Nucleus accumbens (tissue), 56 donors: ENCODE data around the gene TM4SF18.
"Not testable (repeated sequence)": the region's sequence is repeated elsewhere in the genome, so short reads cannot be mapped to it uniquely, and the experiment has no call there.

ENCODE experiments used
- DNase-seq, 56 donors: peaks; one replicate each; lab custom pipeline; 2025; lab: John Stamatoyannopoulos, UW

Gene TM4SF18

GRCh38 chr3:149368674-149369497 is 35.5 kb upstream of the TM4SF18 start:
- no peak for DNase-seq

GRCh38 chr3:149368201-149368673 is 34.8 kb upstream of the TM4SF18 start:
- DNase-seq, result no peak

- DNase-seq, result no peak
These were observed 33.8 kb upstream of the TM4SF18 start for GRCh38 chr3:149366941-149367840.

GRCh38 chr3:149366031-149366430 is 32.6 kb upstream of the TM4SF18 start:
- DNase-seq, result no peak

- no peak for DNase-seq
These were observed 31.2 kb upstream of the TM4SF18 start for GRCh38 chr3:149364624-149365023.

GRCh38 chr3:149363053-149363452 is 29.6 kb upstream of the TM4SF18 start:
- no peak for DNase-seq

GRCh38 chr3:149362366-149362765 is 28.9 kb upstream of the TM4SF18 start:
- no peak for DNase-seq

GRCh38 chr3:149356630-149357029 is 23.2 kb upstream of the TM4SF18 start:
- no peak for DNase-seq

- no peak for DNase-seq
These were observed 22.7 kb upstream of the TM4SF18 start for GRCh38 chr3:149356044-149356592.

GRCh38 chr3:149353581-149354184 is 20.2 kb upstream of the TM4SF18 start:
- no peak for DNase-seq

- DNase-seq, result peak in 37 of 56 donors; percentile 3 to 48 (median 24)
These were observed 19.1 kb upstream of the TM4SF18 start for GRCh38 chr3:149352556-149352955.

- DNase-seq, result no peak
These were observed 10.5 kb upstream of the TM4SF18 start for GRCh38 chr3:149343951-149344350.

GRCh38 chr3:149342413-149343380 is 9.3 kb upstream of the TM4SF18 start:
- no peak for DNase-seq

GRCh38 chr3:149340310-149340933 is 7.0 kb upstream of the TM4SF18 start:
- no peak for DNase-seq

GRCh38 chr3:149339931-149340309 is 6.5 kb upstream of the TM4SF18 start:
- DNase-seq, result no peak

- DNase-seq, result not testable (repeated sequence)
These were observed 4.0 kb upstream of the TM4SF18 start for GRCh38 chr3:149337486-149337885.

- DNase-seq, result no peak
These were observed 3.5 kb upstream of the TM4SF18 start for GRCh38 chr3:149336925-149337324.

- no peak for DNase-seq
These were observed 665 bp downstream of the TM4SF18 start for GRCh38 chr3:149332771-149333170.

GRCh38 chr3:149332227-149332765 is 1.1 kb downstream of the TM4SF18 start:
- no peak for DNase-seq
